ENCODE results near the gene DRC7. TPM values are rescaled to one million over a fixed set of nuclear protein-coding genes. Genes with fewer than 3 reads are reported as not detected.

The DRC7 gene
- total and polyA plus RNA-seq, 9 of the 15 experiments (the other 6 are each of a cell fraction or from before 2014, with no cell fraction given): 0.04 to 0.33 (median 0.12) TPM; not detected in 3

GRCh38 chr16:57667526-57668262, 26.9 kb upstream of the DRC7 start (continued):
- TF ChIP-seq ZNF584 (CRISPR knock-in tag; IDR thresholded peaks at IDR 0.05; ENCODE audit: low read depth) (peak; percentile 94), ZNF134 (CRISPR knock-in tag; conservative IDR thresholded peaks at IDR 0.05) (0 out of 2 replicates have a peak, but pooled peaks have one; percentile 39), DNMT1 (IDR thresholded peaks at IDR 0.05) (no peak), BHLHE40 (IDR thresholded peaks at IDR 0.05; ENCODE audit: low read length) (no peak; the same call in 1 of the 2 replicates), CC2D1A (IDR thresholded peaks at IDR 0.05) (no peak), RNF219 (CRISPR knock-in tag; IDR thresholded peaks at IDR 0.05) (no peak), ATF7 (IDR thresholded peaks at IDR 0.05) (peak; percentile 98), ARID3B (CRISPR knock-in tag; IDR thresholded peaks at IDR 0.05; ENCODE audit: borderline replicate concordance) (no peak), MITF (IDR thresholded peaks at IDR 0.05) (no peak), HOXB6 (CRISPR knock-in tag; IDR thresholded peaks at IDR 0.05; ENCODE audit: borderline replicate concordance) (no peak), CSDE1 (IDR thresholded peaks at IDR 0.05) (no peak), HMGXB4 (CRISPR knock-in tag; IDR thresholded peaks at IDR 0.05) (no peak), ZFX (CRISPR knock-in tag; IDR thresholded peaks at IDR 0.05) (peak; percentile 5; the same call in 1 of the 2 replicates), HMG20A (CRISPR knock-in tag; conservative IDR thresholded peaks at IDR 0.05) (no peak), BCLAF1 (IDR thresholded peaks at IDR 0.05; ENCODE audit: borderline replicate concordance in 1 of 2, control insufficient read depth in 1 of 2, low read depth in 2 of 2, low read length in 1 of 2) (no peak), NRF1 (conservative IDR thresholded peaks at IDR 0.05 in 1 of 2, IDR thresholded peaks at IDR 0.05 in 1 of 2) (peak; percentile 53 to 59), ZNF75A (CRISPR knock-in tag; IDR thresholded peaks at IDR 0.05) (no peak)
